ENCODE data around the gene ANKZF1. TPM values are rescaled to one million over a fixed set of nuclear protein-coding genes. Genes with fewer than 3 reads are reported as not detected.

The ANKZF1 gene
- total and polyA plus RNA-seq, 3 experiments from 2014 or later = 32.5 to 76.0 (median 72.4) TPM

Other genes starting within 250 kb of the ANKZF1 start
- not detected for gene FEV, start 244.6 kb upstream of the ANKZF1 start, total RNA-seq
- gene FEV, start 244.6 kb upstream of the ANKZF1 start, polyA plus RNA-seq = not detected
- gene CRYBA2, start 236.4 kb upstream of the ANKZF1 start, total RNA-seq = not detected
- not detected for gene CRYBA2, start 236.4 kb upstream of the ANKZF1 start, polyA plus RNA-seq
- not detected for gene CFAP65, start 188.3 kb upstream of the ANKZF1 start, total RNA-seq
- gene CFAP65, start 188.3 kb upstream of the ANKZF1 start, polyA plus RNA-seq = not detected
- not detected for gene IHH, start 168.9 kb upstream of the ANKZF1 start, total RNA-seq
- gene IHH, start 168.9 kb upstream of the ANKZF1 start, polyA plus RNA-seq = not detected
- 10 to 100 TPM; 22.4 to 24.5 TPM for gene NHEJ1, start 69.0 kb upstream of the ANKZF1 start, total RNA-seq
- gene NHEJ1, start 69.0 kb upstream of the ANKZF1 start, polyA plus RNA-seq = 26.3 TPM
- 1 to 10 TPM; 2.3 to 2.6 TPM for gene SLC23A3, start 59.8 kb upstream of the ANKZF1 start, total RNA-seq
- not detected for gene SLC23A3, start 59.8 kb upstream of the ANKZF1 start, polyA plus RNA-seq
- 10 to 100 TPM; 66.2 to 67.0 TPM for gene CNPPD1, start 52.9 kb upstream of the ANKZF1 start, total RNA-seq
- 74.3 TPM for gene CNPPD1, start 52.9 kb upstream of the ANKZF1 start, polyA plus RNA-seq
- gene RETREG2, start 51.5 kb upstream of the ANKZF1 start, total RNA-seq = 10 to 100 TPM; 67.6 to 76.1 TPM
- 65.9 TPM for gene RETREG2, start 51.5 kb upstream of the ANKZF1 start, polyA plus RNA-seq
- gene ZFAND2B, start 23.0 kb upstream of the ANKZF1 start, total RNA-seq = 10 to 100 TPM; 32.4 to 36.8 TPM
- gene ZFAND2B, start 23.0 kb upstream of the ANKZF1 start, polyA plus RNA-seq = 86.0 TPM
- gene ABCB6, start 10.8 kb upstream of the ANKZF1 start, total RNA-seq = 10 to 100 TPM; 22.1 to 22.8 TPM
- gene ABCB6, start 10.8 kb upstream of the ANKZF1 start, polyA plus RNA-seq = 2.1 TPM
- gene ATG9A, start 170 bp upstream of the ANKZF1 start, total RNA-seq = 10 to 100 TPM; 46.1 to 52.9 TPM
- gene ATG9A, start 170 bp upstream of the ANKZF1 start, polyA plus RNA-seq = 32.0 TPM
- 1 to 10 TPM; 2.6 to 3.5 TPM for gene GLB1L, start 15.6 kb downstream of the ANKZF1 start, total RNA-seq
- gene GLB1L, start 15.6 kb downstream of the ANKZF1 start, polyA plus RNA-seq = 0.99 TPM
- 10 to 100 TPM; 23.0 to 26.1 TPM for gene STK16, start 15.7 kb downstream of the ANKZF1 start, total RNA-seq
- 18.6 TPM for gene STK16, start 15.7 kb downstream of the ANKZF1 start, polyA plus RNA-seq
- gene TUBA4B, start 23.4 kb downstream of the ANKZF1 start, total RNA-seq = not detected
- gene TUBA4B, start 23.4 kb downstream of the ANKZF1 start, polyA plus RNA-seq = not detected
- 100 to 1,000 TPM; 175 to 178 TPM for gene TUBA4A, start 24.1 kb downstream of the ANKZF1 start, total RNA-seq
- gene TUBA4A, start 24.1 kb downstream of the ANKZF1 start, polyA plus RNA-seq = 234 TPM
- 10 to 100 TPM; 48.5 to 56.4 TPM for gene DNAJB2, start 49.6 kb downstream of the ANKZF1 start, total RNA-seq
- gene DNAJB2, start 49.6 kb downstream of the ANKZF1 start, polyA plus RNA-seq = 5.9 TPM
- under 1 TPM in 1 of 2 experiments, not detected in 1; 0.11 TPM for gene PTPRN, start 79.6 kb downstream of the ANKZF1 start, total RNA-seq
- not detected for gene PTPRN, start 79.6 kb downstream of the ANKZF1 start, polyA plus RNA-seq
- not detected for gene RESP18, start 102.9 kb downstream of the ANKZF1 start, total RNA-seq
- not detected for gene RESP18, start 102.9 kb downstream of the ANKZF1 start, polyA plus RNA-seq
- gene DNPEP, start 158.1 kb downstream of the ANKZF1 start, total RNA-seq = 100 to 1,000 TPM; 112 to 116 TPM
- 69.1 TPM for gene DNPEP, start 158.1 kb downstream of the ANKZF1 start, polyA plus RNA-seq
- gene DES, start 188.6 kb downstream of the ANKZF1 start, total RNA-seq = not detected
- not detected for gene DES, start 188.6 kb downstream of the ANKZF1 start, polyA plus RNA-seq
- 1 to 10 TPM in 1 of 2 experiments, under 1 TPM in 1; 0.94 to 1.0 TPM for gene SPEG, start 205.0 kb downstream of the ANKZF1 start, total RNA-seq
- gene SPEG, start 205.0 kb downstream of the ANKZF1 start, polyA plus RNA-seq = 0.48 TPM